ENCODE measurements around the gene GADL1. TPM values are rescaled to one million over a fixed set of nuclear protein-coding genes. Genes with fewer than 3 reads are reported as not detected.
A peak's percentile ranks its signal among the peaks of the same experiment; 100 is the strongest.

The GADL1 gene
- total and polyA plus RNA-seq, 2 experiments from 2014 or later: 13.5 to 16.9 TPM

GRCh38 chr3:30698549-30698948, 195.9 kb downstream of the GADL1 start:
- Histone ChIP-seq H3K36me3 (no peaks in the 10 kb centered on the region), H3K4me3 (no peak overlapping the region), H3K4me1 (ENCODE audit: low read depth) (peaks cover 13% of the 10 kb centered on the region), H3K9me3 (ENCODE audit: low read depth) (no peaks in the 10 kb centered on the region), H3K27me3 (no peaks in the 10 kb centered on the region), H3K27ac (no peak overlapping the region)
- TF ChIP-seq, protein P1, sequence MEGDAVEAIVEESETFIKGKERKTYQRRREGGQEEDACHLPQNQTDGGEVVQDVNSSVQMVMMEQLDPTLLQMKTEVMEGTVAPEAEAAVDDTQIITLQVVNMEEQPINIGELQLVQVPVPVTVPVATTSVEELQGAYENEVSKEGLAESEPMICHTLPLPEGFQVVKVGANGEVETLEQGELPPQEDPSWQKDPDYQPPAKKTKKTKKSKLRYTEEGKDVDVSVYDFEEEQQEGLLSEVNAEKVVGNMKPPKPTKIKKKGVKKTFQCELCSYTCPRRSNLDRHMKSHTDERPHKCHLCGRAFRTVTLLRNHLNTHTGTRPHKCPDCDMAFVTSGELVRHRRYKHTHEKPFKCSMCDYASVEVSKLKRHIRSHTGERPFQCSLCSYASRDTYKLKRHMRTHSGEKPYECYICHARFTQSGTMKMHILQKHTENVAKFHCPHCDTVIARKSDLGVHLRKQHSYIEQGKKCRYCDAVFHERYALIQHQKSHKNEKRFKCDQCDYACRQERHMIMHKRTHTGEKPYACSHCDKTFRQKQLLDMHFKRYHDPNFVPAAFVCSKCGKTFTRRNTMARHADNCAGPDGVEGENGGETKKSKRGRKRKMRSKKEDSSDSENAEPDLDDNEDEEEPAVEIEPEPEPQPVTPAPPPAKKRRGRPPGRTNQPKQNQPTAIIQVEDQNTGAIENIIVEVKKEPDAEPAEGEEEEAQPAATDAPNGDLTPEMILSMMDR (IDR thresholded peaks at IDR 0.05; ENCODE audit: low read depth, low read length): no peak
- no peak for DNase-seq (ENCODE audit: low read depth in 1 of 2, low spot score in 1 of 2)

DNA sequence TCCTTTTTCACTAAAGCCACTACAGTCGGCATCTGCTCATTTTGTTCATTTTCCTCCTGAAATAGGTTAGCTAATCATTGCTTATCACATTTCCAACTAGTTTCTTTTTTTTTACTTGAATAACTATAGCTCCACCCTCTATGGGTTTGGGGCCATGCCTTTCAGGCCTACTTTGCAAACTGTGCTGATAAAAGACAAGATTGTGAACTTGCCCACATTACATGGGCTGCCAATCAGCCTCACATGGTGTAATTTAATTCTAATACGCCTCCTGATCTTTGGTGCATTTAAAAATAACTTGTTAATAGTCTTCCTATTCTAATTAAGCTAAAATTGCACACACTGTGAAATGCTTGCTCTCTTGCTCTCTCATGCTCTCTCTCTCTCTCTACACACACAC, 197.6 kb downstream of the GADL1 start:
- no peak for DNase-seq (ENCODE audit: low read depth in 1 of 2, low spot score in 1 of 2)
- no peaks in the 10 kb centered on the region for H3K9me3 ChIP-seq (ENCODE audit: low read depth)
- no peaks in the 10 kb centered on the region for H3K36me3 ChIP-seq
- no peak overlapping the region for H3K4me3 ChIP-seq
- no peaks in the 10 kb centered on the region for H3K27me3 ChIP-seq
- TF ChIP-seq, protein P1 (IDR thresholded peaks at IDR 0.05; ENCODE audit: low read depth, low read length): no peak
- peaks cover 16% of the 10 kb centered on the region for H3K4me1 ChIP-seq (ENCODE audit: low read depth)
- H3K27ac ChIP-seq: no peak overlapping the region

DNA sequence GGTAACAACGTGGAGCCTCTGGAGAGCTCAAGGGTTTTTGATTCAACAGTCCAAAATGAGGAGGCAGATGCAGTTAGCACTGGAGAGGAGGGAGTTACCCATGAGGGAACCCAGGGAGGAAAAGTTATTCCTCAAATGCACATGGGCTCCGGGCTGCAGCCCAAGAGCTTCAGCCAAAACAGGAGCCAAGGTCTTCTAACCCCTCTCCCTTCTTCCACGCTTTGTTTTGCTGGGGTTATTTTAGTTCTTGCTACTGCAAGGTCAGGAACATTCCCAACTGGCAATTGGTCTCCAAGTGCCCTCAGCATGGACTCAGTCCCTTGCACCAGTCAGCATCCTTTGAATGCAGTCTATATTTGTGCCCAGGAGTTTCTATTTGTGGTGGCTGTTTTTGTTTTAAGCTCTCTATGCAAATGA, 198.1 kb downstream of the GADL1 start:
- Histone ChIP-seq H3K4me1 (ENCODE audit: low read depth) (peaks cover 16% of the 10 kb centered on the region), H3K27me3 (no peaks in the 10 kb centered on the region), H3K9me3 (ENCODE audit: low read depth) (no peaks in the 10 kb centered on the region), H3K4me3 (no peak overlapping the region), H3K36me3 (no peaks in the 10 kb centered on the region), H3K27ac (no peak overlapping the region)
- TF ChIP-seq, protein P1 (IDR thresholded peaks at IDR 0.05; ENCODE audit: low read depth, low read length): no peak
- peak; percentile 3 to 45 for DNase-seq (ENCODE audit: low read depth in 1 of 2, low spot score in 1 of 2)

DNA sequence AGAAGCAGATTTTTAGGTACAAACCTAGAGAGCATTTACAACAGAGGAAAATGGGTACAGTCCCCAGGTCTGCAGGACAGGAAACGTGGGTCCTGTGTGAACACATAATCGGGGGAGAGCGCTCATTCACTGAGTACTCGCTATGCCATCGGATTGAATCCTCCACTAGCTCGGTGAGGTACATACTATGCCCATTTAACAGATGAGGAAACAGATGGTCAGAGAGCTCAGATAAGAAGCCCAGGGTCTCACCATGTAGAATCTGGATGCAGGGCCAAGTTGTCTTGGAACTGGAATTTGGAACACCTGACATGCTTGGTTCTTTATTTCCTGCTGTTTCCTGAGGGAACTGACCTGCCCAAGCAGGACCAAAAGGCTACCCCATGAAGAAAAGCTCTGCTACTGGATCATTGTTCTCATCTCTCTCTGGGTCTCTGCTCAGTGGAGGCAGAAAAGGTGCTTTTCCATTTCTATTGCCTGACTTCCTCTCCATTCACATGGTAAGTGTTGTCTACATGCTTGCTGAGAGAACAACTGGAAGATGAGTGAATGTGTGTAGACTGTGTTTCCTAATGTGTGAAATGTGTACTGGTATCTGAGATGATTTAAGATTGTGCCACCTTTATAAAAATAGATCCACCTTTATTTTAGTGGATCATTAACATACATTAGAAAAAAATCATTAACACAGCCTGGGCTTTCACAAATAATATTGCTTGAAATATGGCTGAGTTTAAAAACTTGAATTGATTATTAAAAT, 199.0 kb downstream of the GADL1 start:
- no peaks in the 10 kb centered on the region for H3K27me3 ChIP-seq
- no peaks in the 10 kb centered on the region for H3K36me3 ChIP-seq
- DNase-seq (ENCODE audit: low read depth in 1 of 2, low spot score in 1 of 2): no peak
- H3K9me3 ChIP-seq (ENCODE audit: low read depth): no peaks in the 10 kb centered on the region
- no peak overlapping the region for H3K4me3 ChIP-seq
- peaks cover 16% of the 10 kb centered on the region for H3K4me1 ChIP-seq (ENCODE audit: low read depth)
- TF ChIP-seq, protein P1 (IDR thresholded peaks at IDR 0.05; ENCODE audit: low read depth, low read length): no peak
- no peak overlapping the region for H3K27ac ChIP-seq

DNA sequence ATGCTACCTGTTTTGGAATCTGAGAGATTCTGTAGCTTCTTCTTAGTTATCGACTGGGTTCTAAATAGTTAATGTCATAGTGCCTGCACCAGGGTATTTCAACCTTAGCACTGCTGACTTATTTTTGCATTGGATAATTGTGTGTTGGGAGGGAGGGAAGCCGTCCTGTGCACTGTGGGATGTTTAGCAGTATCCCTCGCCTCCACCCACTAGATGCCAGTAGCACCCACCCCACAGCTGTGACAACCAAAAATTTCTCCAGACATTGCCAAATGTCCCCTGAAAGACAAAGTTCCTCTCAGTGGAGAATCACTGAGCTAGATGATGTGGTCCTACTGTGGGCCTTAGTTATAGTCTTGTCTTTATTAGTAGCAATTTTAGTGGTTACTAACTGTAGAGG, 199.8 kb downstream of the GADL1 start:
- Histone ChIP-seq H3K9me3 (ENCODE audit: low read depth) (no peaks in the 10 kb centered on the region), H3K27me3 (no peaks in the 10 kb centered on the region), H3K27ac (no peak overlapping the region), H3K4me3 (no peak overlapping the region), H3K4me1 (ENCODE audit: low read depth) (peaks cover 16% of the 10 kb centered on the region), H3K36me3 (no peaks in the 10 kb centered on the region)
- TF ChIP-seq, protein P1 (IDR thresholded peaks at IDR 0.05; ENCODE audit: low read depth, low read length): no peak
- no peak for DNase-seq (ENCODE audit: low read depth in 1 of 2, low spot score in 1 of 2)

Data from cardiac muscle cell (in vitro differentiated cells and primary cell).